Measurements from ENCODE around the gene RO60.

DNA sequence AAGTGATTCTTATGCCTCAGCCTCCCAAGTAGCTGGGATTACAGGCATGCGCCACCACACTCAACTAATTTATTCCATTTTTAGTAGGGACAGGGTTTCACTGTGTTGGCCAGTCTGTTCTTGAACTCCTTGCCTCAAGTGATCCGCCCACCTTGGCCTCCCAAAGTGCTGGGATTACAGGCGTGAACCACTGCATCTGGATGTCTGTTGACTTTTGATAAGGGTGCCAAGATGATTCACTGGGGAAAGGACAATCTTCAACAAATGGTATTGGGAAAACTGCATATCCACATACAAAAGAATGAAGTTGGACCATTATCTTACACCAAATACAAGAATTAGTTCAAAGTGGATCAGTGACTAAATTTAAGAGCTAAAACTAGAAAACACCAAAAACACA, 19.8 kb downstream of the RO60 start:
- TF ChIP-seq, protein P1, sequence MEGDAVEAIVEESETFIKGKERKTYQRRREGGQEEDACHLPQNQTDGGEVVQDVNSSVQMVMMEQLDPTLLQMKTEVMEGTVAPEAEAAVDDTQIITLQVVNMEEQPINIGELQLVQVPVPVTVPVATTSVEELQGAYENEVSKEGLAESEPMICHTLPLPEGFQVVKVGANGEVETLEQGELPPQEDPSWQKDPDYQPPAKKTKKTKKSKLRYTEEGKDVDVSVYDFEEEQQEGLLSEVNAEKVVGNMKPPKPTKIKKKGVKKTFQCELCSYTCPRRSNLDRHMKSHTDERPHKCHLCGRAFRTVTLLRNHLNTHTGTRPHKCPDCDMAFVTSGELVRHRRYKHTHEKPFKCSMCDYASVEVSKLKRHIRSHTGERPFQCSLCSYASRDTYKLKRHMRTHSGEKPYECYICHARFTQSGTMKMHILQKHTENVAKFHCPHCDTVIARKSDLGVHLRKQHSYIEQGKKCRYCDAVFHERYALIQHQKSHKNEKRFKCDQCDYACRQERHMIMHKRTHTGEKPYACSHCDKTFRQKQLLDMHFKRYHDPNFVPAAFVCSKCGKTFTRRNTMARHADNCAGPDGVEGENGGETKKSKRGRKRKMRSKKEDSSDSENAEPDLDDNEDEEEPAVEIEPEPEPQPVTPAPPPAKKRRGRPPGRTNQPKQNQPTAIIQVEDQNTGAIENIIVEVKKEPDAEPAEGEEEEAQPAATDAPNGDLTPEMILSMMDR (IDR thresholded peaks at IDR 0.05 in 2 of 3, conservative IDR thresholded peaks at IDR 0.05 in 1 of 3; ENCODE audit: borderline replicate concordance in 1 of 3, insufficient read depth in 1 of 3, low read depth in 2 of 3, low read length in 2 of 3), result no peak
- TF ChIP-seq RAD21 (IDR thresholded peaks at IDR 0.05; ENCODE audit: low read depth) (no peak), EZH2 (IDR thresholded peaks at IDR 0.05) (no peak), ZFX (IDR thresholded peaks at IDR 0.05) (no peak), SP1 (IDR thresholded peaks at IDR 0.05; ENCODE audit: low read depth) (no peak), POLR2A (IDR thresholded peaks at IDR 0.05; ENCODE audit: borderline replicate concordance, extremely low read depth, insufficient read depth, insufficient read length) (no peak)
- TF ChIP-seq, protein P2, sequence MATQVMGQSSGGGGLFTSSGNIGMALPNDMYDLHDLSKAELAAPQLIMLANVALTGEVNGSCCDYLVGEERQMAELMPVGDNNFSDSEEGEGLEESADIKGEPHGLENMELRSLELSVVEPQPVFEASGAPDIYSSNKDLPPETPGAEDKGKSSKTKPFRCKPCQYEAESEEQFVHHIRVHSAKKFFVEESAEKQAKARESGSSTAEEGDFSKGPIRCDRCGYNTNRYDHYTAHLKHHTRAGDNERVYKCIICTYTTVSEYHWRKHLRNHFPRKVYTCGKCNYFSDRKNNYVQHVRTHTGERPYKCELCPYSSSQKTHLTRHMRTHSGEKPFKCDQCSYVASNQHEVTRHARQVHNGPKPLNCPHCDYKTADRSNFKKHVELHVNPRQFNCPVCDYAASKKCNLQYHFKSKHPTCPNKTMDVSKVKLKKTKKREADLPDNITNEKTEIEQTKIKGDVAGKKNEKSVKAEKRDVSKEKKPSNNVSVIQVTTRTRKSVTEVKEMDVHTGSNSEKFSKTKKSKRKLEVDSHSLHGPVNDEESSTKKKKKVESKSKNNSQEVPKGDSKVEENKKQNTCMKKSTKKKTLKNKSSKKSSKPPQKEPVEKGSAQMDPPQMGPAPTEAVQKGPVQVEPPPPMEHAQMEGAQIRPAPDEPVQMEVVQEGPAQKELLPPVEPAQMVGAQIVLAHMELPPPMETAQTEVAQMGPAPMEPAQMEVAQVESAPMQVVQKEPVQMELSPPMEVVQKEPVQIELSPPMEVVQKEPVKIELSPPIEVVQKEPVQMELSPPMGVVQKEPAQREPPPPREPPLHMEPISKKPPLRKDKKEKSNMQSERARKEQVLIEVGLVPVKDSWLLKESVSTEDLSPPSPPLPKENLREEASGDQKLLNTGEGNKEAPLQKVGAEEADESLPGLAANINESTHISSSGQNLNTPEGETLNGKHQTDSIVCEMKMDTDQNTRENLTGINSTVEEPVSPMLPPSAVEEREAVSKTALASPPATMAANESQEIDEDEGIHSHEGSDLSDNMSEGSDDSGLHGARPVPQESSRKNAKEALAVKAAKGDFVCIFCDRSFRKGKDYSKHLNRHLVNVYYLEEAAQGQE (IDR thresholded peaks at IDR 0.05; ENCODE audit: low read depth), result no peak

Measured in HCT116 (cell line).